ENCODE measurements around the gene RIOK3.

Gene RIOK3

DNA sequence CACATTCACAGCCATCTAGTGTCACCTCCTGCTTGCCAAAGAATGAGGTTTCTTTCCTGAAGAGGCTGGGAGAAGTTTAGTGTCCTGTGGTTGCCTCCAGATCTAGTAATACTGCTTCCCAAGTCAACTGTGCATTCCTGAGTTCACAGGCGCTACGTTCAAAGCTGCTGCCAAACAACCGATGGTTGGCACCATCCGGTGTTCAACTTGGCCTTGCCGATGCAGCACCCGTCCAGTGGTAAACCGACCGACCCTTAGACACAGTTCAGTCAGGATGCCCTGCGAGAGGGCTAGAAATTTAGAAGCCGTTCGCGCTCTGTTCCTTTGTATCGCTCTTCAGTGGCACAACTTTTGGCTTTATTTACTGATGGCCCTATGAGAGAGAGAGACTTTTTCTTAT, 78.8 kb downstream of the RIOK3 start:
- no peak for DNase-seq (ENCODE audit: low read depth)
